GM12801 (cell line): ENCODE results near the gene TSC2.
"Not testable (repeated sequence)": the region's sequence is repeated elsewhere in the genome, so short reads cannot be mapped to it uniquely, and the experiment has no call there.

Experiments used
- CTCF ChIP-seq: IDR thresholded peaks from one replicate; pipeline ENCODE4 v1.5.1; 2011; ENCODE audit warnings: control low read depth; ENCODE audit not compliant: insufficient read length; ENCODE audit errors: extremely low read depth

TSC2 gene

GRCh38 chr16:2095918-2096582 lies 48.3 kb downstream of the TSC2 start:
- TF ChIP-seq CTCF, result no peak

GRCh38 chr16:2096853-2097595 lies 49.2 kb downstream of the TSC2 start:
- no peak for TF ChIP-seq CTCF

GRCh38 chr16:2102471-2102870 lies 54.7 kb downstream of the TSC2 start:
- TF ChIP-seq CTCF, result no peak

DNA sequence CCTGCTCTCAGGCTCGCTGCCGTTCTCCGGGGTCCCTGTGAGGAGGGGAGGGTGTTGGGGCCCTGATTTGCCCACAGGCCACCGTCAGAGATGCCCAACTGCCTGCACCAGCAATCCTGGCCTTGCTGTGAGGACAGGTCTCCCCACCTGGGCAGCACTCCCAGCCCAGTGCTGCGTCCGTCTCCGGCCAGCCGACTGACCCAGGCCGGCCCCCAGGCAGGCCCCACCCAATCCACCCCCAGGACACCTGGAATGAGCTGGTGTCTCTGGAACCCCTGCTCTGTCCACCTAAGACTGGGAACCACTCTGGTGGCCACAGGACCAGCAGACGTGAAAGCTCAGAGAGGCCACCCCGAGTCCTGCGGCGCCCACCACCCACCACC lies 67.8 kb downstream of the TSC2 start:
- no peak for TF ChIP-seq CTCF

- no peak for TF ChIP-seq CTCF
Measured at GRCh38 chr16:2121853-2122252, 74.1 kb downstream of the TSC2 start.

DNA sequence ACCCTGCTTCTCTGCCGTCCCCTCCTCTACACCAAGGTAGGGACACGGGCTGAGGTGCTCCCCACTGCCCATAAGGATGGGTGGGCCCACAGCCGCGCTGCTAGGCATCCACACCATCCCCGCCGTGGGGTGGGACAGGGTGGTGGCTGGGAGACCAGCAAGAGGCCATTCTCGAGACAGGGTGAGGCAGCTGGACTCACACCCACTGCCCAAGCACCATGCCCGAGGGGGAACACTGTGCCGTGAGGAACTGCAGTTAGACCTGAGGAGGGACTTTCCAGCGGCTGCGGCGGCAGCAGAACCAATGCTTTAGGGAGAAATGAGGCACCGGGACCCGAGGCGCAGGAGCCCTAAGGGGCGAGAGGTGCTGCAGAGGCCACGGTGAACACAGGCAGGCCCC lies 74.6 kb downstream of the TSC2 start:
- no peak for TF ChIP-seq CTCF

GRCh38 chr16:2135770-2136490 lies 88.1 kb downstream of the TSC2 start, which contains the start of gene PKD1:
PKD1 (minus strand) TSS chr16:2135898; CDS start chr16:2135689, 209 bp downstream.
- not testable (repeated sequence) for TF ChIP-seq CTCF
